GM19328 (cell line): Measurements from ENCODE around the gene CCDC9.
"Not testable (repeated sequence)": the region's sequence is repeated elsewhere in the genome, so short reads cannot be mapped to it uniquely, and the experiment has no call there.

Source experiments
- ATAC-seq: cut with Tn5 transposase; IDR thresholded peaks from one replicate; pipeline ENCODE4 v1.9.1; 2021; ENCODE audit warnings: mild to moderate bottlenecking, moderate library complexity; ENCODE audit not compliant: unreplicated experiment

CCDC9 gene

DNA sequence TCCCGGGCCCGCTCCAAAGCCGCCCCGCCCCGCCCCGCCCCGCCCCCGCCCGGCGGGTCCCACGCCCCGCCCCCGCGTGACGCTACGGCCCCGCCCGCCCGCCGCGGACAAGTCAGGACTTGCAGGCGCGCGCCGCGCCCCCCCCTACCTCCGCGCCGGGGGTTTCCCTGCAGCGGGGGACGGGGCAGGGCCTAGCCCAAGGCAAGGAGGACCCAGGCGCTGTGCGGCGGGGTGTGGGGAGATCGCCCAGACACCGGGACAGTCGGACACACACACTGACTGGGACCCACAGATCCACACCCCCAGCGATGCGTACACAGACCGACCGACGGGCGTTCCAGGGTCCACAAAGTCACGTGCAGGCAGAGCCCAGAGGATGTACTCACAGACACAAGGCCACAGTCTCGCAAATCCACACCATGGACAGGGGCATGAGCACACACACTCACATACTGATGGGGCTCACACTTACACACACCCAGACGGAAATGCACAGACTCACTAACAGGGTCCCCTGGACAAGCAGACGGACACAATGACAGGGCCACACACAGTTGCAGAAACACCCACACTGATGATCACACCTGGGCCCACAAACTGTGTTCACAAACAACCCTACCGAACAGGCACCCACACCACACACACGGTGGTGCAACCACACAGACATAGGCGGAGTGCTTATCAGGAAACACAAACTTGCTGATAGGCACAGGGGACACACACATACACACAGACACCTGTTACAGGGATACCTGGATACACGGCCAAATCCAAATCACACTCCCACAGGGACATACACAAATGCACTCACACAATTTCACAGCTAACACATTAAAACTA lies 24.9 kb upstream of the CCDC9 start:
- ATAC-seq, result peak; percentile 29

DNA sequence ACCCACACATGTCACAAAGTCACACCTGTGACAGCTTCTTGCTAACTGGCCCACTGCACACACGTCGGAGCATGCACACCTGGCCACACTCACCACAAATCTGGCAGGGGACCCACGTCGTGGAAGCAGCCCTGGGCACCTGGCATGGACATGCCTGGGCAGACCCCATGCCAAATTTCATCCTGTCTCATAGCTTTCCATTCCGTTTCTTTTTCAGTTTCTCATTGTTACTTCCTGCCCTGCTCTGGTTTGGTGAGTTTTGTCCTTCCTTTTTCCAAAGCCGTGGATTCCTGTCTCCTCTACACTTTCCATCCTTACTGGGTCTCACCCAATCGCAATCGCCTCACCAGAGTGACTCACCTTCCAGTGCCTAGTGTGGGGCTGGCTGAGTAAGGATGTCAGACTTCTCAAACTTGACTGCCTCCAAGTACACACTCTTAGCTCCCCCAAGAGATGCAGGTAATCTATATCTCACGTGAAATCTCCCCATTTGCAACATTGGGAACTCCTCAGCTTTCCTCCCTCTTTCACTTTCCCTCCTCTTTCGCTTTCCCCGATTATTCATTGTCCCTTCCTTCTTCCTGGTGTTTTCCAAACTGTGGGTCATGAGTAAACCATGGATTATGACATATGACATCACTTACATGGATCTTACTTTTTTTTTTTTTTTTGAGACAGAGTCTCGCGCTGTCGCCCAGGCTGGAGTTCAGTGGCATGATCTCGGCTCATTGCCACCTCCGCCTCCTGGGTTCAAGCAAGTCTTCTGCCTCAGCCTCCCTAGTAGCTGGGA lies 23.7 kb upstream of the CCDC9 start:
- ATAC-seq, result no peak

DNA sequence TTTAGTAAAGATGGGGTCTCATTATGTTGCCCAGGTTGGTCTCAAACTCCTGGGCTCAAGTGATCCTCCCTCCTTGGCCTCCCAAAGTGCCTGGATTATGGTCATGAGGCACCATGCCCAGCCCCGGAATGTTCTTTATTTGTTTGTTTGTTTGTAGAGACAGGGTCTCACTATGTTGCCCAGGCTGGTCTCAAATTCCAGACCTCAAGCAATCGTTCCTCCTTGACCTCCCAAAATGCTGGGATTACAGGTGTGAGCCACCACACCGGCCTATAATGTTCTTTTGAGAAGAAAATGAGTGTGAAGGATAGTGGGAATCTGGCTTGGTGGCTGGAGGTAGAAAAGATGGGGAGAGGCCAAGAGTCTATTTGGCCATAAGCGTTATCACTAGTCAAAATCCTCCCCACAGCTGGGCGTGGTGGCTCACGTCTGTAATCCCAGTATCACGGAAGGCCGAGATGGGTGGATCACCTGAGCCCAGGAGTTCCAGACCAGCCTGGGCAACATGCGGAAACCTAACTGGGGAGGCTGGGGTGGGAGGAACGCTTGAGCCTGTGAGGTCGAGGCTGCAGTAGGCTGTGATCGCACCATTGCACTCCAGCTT lies 20.2 kb upstream of the CCDC9 start:
- ATAC-seq, result no peak

DNA sequence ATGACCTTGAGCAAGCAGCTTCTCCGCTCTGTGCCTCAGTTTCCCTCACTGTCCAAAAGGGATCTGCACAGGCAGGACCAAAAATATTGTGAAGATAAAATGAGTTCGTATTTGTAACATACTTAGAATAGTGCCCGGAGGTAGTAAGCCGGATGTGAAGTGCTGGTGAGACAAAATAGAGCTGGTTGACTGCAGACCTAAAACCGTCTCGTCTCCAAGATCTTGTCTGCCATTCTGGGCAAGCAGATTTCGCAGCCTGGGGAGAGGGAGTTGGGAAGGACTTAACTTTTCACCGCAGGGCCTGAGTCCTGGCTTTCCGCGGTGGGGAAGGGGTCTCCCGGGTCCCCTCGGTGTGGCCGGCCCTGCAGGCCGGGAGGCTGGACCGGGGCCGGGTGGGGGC lies 17.2 kb upstream of the CCDC9 start:
- ATAC-seq, result no peak

DNA sequence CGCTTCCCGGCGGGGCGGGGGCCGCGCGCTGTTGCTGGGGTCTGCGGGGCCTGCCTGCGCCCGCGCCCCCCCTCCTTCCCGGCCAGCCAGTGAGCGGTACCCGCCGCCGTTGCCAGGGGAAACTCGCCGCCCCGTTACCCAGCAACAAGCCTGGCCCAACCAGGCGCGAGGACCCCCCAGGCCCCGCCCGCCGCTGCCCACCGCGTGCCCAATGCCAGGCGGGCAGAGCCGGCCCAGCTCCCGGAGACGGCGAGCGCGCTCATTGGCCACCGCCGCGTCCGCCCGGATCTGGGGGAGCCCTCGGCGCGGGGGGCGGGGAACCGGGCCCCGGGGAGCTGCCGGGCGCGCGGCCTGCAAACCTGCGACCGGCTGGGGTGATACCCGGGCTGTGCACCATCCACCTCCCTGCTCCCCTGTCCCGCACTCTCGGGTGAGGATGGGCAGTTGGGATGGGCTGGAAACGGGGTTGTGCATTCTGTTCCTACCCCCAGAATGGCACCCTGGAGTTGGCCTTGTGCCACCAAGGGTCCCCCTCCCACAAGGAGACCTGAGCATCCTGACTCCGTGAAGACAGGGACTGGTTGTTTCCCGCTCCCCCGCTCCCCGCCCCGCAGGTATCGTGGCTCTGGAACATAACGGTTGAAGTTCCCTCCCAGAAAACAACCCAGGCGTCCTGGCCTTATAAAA lies 16.6 kb upstream of the CCDC9 start:
- ATAC-seq, result no peak

DNA sequence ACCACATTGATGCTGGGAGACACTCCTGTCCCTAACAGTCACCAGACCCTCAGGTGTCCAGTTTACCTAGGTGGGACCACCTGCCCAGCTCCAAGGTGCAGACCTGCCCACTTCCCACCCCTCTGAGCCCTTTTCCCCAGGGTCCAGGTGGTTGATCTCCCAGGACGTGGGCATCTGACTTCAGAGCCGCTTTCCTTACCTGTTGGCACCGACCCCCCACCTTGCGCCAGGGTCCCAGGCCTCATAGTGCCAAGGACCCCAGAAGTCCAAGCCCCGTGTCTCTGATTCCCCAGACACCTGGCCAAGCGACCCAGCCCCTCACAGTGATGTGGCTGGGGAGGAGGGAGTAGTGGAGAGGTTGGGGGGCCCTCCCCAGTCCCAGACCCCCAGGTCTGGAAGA lies 15.8 kb upstream of the CCDC9 start:
- no peak for ATAC-seq

DNA sequence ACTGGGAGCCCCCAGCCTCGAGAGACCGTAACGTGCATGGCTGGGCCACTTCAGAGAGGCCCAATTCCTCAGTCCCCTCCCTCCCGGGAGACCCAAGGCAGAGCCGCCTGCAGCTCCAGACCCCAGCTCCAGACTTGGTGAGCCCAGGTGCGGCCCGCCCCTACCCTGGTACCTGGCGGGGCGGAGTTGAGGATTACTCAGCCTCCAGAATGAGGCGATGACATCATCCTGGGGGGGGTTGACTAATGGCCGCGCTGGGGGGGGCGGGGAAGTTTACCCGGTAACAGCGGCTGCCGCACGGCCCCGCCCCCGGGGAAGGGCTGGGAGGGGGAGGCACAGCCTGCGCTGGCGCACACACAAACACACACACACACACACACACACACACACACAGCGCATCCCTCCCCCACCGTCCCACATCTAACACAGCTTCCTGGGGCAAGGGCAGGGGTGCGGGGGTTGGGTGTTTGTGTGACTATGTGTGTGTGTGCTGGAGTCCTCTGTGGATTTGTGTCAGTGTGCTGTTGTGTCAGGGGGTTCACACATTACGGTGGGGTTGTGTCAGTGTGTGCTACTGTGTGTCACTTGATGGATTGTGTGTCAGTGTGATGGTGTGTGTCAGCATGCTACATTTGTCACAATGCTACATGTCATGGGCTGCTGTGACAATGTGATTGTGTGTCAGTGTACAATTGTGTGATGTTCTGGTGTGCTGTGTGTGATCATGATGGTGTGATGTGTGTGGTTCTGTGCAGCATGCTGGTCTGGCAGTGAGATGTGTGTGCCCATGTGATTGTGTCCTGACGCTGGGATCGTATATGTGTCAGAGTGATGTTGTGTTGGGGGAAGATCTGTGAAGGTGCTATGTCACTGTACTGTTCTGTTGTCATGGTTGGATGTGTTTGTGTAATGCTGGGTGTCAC lies 15.1 kb upstream of the CCDC9 start:
- no peak for ATAC-seq

DNA sequence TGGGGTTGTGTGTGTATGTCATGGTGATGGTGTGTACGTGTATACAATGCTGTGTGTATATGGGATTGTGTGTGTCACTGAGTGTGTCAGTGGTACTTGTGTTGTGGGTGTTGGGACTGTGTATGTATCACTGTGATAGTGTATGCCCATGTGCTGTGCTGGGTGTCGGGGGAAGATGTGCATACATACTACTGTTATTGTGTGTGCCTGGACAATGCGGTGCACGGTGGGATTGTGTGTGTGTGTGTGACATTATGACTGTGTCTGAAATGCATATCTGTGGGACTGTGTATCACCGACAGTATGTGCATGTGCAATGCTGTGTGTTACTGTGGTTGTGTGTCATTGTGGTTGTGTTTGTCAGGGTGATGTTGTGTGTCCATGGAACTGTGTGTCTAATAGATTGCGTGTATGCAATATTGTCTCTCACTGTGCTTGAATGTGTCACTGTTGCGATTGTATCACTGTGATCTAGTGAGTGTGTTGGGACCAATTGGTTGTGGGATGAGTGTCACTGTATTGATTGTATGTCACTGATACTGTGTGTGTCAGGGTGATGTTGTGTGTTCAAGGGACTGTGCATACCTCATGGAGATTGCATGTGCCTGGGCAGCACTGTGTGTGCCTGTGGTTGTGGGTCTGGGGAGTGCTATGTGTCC lies 14.3 kb upstream of the CCDC9 start:
- ATAC-seq, result no peak

DNA sequence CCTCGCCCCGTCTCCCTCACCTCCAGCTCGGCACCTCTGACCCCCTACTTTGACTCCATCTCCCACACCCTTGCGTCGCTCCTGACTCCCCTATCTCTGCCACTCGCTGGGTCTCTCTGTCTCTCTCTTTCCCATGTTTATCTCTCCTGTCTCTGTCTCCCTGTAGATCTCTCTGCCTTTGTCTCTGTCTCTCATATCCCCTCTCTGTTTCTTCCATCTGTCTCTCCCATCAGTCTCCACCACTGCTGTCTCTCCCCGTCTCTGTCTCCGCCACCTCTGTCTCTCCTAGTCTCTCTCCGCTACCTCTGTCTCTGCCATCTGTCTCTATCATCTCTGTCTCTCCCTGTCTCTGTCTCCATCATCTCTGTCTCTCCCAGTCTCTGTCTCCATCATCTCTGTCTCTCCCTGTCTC lies 13.0 kb upstream of the CCDC9 start:
- ATAC-seq, result no peak

DNA sequence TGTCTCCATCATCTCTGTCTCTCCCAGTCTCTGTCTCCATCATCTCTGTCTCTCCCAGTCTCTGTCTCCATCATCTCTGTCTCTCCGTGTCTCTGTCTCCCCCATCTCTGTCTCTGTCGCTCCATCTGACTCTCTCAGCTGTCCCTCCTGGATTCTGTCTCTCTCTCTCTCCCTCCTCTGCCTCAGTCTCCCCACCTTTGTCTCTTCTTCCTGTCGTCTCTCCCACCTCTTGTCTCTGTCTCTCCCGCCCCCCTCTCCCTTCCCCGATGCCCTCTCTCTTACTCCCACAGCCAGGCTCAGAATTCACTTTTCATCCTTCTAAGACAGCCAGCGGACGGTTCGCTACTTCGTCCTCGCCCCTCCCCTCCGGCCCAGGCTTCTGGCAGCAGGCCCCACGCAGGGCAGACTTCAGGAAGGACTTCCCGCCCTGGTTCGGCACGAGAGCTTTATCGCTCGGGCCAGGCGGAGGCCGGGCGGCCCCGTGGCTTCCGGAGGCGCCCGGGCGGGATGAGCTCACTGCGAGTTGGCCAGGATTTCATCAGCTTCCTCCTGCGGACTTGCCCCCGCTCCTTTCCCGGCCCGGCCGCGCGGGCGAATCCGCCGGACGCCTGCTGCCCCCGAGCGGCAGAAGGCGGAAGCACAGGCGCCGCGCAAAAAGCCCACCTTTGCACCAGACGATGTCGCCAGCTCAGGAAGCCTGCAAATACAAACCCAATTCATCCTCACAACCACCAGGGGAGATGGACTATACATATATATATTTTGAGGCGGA lies 12.4 kb upstream of the CCDC9 start:
- peak; percentile 43 for ATAC-seq

DNA sequence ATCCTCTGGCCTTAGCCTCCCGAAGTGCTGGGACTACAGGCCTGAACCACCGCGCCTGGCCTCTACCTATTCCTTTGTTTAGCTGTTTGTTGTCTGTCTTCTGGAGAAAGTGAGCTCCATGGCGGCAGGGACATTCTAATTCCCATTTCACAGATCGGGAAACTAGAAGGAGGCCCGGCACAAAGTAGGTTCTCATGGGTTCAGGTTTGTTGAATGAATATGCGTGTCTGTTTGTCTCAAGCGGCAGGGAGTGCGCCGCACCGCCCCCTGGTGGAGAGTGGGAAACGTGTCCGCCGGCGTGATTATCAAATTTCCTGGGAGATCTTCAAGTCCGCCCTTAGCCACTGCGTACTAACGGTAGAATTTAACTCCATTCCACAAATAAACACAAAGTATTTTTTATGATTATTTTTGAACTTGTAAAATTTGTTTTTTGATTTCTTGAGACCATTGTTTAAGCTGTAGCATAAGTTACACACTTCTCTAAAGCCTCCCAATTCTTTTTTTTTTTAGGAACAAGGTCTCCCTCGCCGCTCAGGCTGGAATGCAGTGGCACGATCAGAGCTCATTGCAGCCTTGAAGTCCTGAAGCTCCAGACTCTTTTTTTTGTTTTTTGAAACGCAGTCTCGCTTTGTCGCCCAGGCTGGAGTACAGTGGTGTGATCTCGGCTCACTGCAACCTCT lies 8.9 kb upstream of the CCDC9 start:
- no peak for ATAC-seq

DNA sequence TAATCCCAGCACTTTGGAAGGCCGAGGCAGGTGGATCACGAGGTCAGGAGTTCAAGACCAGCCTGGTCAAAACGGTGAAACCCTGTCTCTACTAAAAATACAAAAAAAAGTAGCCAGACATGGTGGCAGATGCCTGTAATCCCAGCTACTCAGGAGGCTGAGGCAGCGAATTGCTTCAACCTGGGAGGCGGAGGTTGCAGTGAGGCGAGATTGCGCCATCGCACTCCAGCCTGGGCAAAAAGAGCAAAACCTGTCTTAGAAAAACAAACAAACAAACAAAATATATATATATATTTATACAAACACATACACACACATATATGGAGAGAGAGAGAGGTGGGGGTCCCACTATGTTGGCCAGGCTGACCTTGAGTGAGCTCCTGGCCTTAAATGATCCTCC lies 3.3 kb upstream of the CCDC9 start:
- not testable (repeated sequence) for ATAC-seq

DNA sequence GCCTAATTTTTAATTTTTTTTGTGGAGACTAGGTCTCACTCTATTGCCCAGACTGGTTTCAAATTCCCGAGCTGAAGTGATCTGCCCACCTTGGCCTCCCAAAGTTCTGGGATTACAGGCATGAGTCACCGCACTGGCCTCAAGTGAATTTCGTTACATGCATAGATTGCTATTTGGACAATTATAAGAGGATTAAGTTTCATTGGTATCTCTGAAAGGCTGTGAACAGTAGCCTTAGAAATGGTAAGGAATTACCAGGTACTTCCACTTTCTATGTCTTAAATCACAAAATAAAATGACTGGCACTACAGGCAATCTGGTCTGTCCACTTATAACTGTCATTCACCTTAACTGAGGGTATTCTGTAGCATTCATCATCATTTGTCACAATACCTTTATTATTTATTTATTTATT lies 2.9 kb upstream of the CCDC9 start:
- no peak for ATAC-seq

DNA sequence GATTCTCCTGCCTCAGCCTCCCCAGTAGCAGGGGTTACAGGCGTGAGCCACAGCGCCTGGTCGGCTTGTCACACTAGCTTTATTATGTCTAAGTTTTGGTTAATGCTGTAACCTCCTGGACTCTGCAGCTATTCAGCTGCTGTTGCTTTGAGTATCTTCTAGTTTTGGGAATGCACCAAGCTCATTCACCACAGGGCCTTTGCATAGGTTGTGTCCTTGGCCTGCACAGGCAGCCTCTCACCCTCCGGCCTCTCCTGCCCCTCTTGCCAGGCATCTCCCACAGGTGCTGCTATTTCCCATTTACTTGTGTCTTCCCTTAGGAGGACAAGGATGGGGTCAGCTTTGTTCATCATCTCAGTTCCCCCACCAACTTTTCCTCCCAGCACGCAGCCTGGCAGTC lies 2.4 kb upstream of the CCDC9 start:
- ATAC-seq, result no peak

DNA sequence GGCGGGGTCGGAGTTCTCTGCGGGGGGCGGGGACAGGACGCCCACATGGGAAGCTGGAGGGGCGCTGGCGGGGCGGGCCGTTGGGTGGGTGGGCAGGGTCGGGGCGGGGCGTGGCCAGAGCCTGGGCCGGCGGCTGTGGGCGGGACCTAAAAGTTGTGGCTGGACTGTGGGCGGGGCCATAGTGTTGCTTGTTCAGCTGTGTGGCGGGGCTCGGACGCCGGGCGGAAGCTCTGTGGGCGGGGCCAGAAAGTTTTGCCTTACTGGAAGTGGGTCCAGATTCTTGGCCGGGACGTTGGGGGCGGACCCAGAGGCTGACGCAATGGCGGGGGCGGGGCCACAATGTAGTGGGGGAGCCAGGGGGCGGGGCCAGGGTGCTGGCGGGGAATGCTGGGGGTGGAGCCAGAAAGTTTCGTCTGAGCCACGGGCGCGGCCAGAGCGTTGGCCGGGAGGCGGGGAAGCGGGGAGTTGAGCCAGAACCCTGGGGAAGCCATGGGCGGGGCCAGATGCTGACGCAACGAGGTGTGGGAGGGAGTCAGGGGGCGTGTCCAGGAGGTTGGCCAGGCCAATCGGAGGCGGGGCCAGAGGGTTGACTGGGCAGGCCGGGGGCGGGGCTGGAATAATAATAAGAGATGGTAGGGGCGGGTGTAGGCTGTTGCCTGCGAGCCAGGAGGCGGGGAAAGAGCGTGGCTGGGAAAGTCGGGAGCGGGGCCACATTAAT lies 527 bp downstream of the CCDC9 start:
- ATAC-seq, result peak; percentile 61

DNA sequence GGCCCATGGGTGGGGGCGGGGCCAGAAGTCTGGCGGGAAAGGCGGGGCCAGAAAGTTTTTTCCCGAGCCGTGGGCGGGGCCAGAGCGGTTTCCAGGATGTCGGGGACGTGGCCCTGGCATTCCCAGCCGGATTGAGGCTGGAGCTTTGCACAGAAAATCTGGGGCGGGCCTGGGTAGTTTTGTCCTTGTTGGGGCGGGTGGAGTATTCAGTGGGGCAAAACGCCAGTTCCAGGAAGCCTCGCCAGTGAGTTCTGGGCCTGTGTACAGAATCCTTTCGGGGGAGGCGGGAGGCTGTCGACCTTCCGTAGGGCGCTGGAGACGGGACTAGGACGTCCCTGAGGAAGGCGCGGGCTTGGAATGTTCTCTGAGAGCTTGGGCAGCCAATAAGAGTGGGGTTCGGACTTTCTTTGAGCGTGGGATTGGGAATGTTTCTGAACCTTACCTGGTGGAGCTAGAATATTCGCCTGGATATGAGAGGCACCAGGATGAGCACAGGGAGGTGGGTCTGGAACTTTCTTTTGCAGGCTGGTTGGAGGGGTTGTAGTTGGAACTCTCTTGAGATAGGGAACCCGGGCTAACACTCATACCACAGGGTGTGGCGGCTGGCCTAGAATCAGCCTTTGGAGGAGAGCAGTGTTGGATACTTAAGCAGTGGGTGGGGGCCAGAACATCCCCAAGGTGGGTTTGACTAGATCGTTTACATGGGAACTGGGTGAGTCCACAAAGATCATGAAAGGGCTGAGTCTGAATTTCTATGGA lies 1.3 kb downstream of the CCDC9 start:
- ATAC-seq, result no peak

DNA sequence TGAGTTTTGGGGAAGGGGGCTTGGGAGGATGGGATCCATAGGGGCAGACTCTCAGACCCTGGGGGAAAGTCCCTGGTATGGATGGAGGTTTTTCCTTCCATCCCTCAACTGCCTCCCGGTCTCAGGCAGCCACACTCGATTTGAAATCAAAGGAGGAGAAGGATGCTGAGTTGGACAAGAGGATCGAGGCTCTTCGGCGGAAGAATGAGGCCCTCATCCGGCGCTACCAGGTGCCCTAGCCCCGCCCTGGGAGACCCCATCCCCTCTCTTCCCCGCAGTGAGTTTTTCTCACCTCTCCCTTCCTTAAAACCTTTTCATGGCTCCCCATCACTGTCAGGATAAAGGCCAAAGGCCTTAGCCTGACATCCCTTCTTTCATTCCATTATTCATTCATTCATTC lies 2.1 kb downstream of the CCDC9 start:
- no peak for ATAC-seq
